Kasumi-1 (cell line): ENCODE data around the gene IRGC.
A peak's percentile ranks its signal among the peaks of the same experiment; 100 is the strongest.

Experiments used
- DNase-seq, 2 experiments: peaks; one replicate each; lab custom pipeline; 2025; lab: John Stamatoyannopoulos, UW

The IRGC gene

GRCh38 chr19:43691755-43692154 is 24.1 kb upstream of the IRGC start:
- DNase-seq = no peak

GRCh38 chr19:43692385-43692784 is 23.5 kb upstream of the IRGC start:
- DNase-seq = no peak

GRCh38 chr19:43692877-43693276 is 23.0 kb upstream of the IRGC start:
- no peak for DNase-seq

- no peak for DNase-seq
Measured at GRCh38 chr19:43694553-43694952, 21.3 kb upstream of the IRGC start.

- no peak for DNase-seq
Measured at GRCh38 chr19:43695985-43696704, 19.7 kb upstream of the IRGC start.

- no peak for DNase-seq
Measured at GRCh38 chr19:43697295-43697694, 18.6 kb upstream of the IRGC start.

- peak; percentile 9 to 14 for DNase-seq
Measured at GRCh38 chr19:43699506-43700394, 16.1 kb upstream of the IRGC start.

GRCh38 chr19:43700395-43701000 is 15.4 kb upstream of the IRGC start:
- peak in 1 of 2 experiments; percentile 29 for DNase-seq

GRCh38 chr19:43704002-43704705 is 11.7 kb upstream of the IRGC start:
- DNase-seq = no peak

- DNase-seq = no peak
Measured at GRCh38 chr19:43705729-43706128, 10.1 kb upstream of the IRGC start.

- no peak for DNase-seq
Measured at GRCh38 chr19:43707158-43707712, 8.6 kb upstream of the IRGC start.

GRCh38 chr19:43708716-43709115 is 7.2 kb upstream of the IRGC start:
- DNase-seq = no peak

GRCh38 chr19:43711751-43712355 is 4.0 kb upstream of the IRGC start:
- DNase-seq = no peak

- DNase-seq = no peak
Measured at GRCh38 chr19:43713208-43713607, 2.7 kb upstream of the IRGC start.

- DNase-seq = no peak
Measured at GRCh38 chr19:43718627-43719377, 2.9 kb downstream of the IRGC start.

GRCh38 chr19:43719378-43719868 is 3.5 kb downstream of the IRGC start:
- no peak for DNase-seq

GRCh38 chr19:43719918-43720317 is 4.0 kb downstream of the IRGC start:
- DNase-seq = no peak

- DNase-seq = no peak
Measured at GRCh38 chr19:43720936-43721335, 5.1 kb downstream of the IRGC start.

GRCh38 chr19:43721469-43722048 is 5.7 kb downstream of the IRGC start:
- DNase-seq = no peak

GRCh38 chr19:43723588-43723987 is 7.7 kb downstream of the IRGC start:
- no peak for DNase-seq
